Right atrium auricular region (tissue), 2 donors: ENCODE data around the gene SMAD2. TPM values are rescaled to one million over a fixed set of nuclear protein-coding genes. Genes with fewer than 3 reads are reported as not detected.
A peak's percentile ranks its signal among the peaks of the same experiment; 100 is the strongest.

Experiments used
- DNase-seq: peaks from one replicate; pipeline ENCODE4 v3.0.0-alpha.2; 2019; ENCODE audit warnings: low spot score
- H3K27ac ChIP-seq, 2 donors: fragments of 200-600 bp; sonication (generic); 1 replicate in 1 of 2; 2 replicates in 1 of 2; pipeline ENCODE4 v1.5.1; 2016 to 2019
- H3K27me3 ChIP-seq, 2 donors: fragments of 200-600 bp; sonication (generic); one replicate each; pipeline versions ENCODE4 v1.5.1 to v1.6.0; 2017 to 2019
- H3K36me3 ChIP-seq: fragments of 200-600 bp; sonication (generic); one replicate; pipeline ENCODE4 v1.5.1; 2016
- H3K4me1 ChIP-seq, 2 donors: fragments of 200-600 bp; sonication (generic); one replicate each; pipeline versions ENCODE4 v1.5.1 to v1.6.0; 2017 to 2019
- H3K4me3 ChIP-seq, 2 donors: fragments of 200-600 bp; sonication (generic); 1 replicate in 1 of 2; 2 replicates in 1 of 2; pipeline ENCODE4 v1.5.1; 2017 to 2019; ENCODE audit warnings: mild to moderate bottlenecking in 1 of 2, moderate library complexity in 1 of 2
- H3K9me3 ChIP-seq, 2 donors: fragments of 200-600 bp; sonication (generic); one replicate each; pipeline ENCODE4 v1.5.1; 2019
- total RNA-seq, 2 donors: library from RNA; depleted of rRNA; stranded (reverse); fragments of >200 nt; gene quantifications; one replicate each; pipeline ENCODE4 v1.1.0, GENCODE V29; 2016
- TF ChIP-seq, protein P1 (sequence below), 2 donors: fragments of 200-600 bp; sonication (generic); IDR thresholded peaks; one replicate each; pipeline ENCODE4 v1.5.1; 2019; ENCODE audit warnings: antibody characterized with exemption in 2 of 2

Gene SMAD2
- total RNA-seq, 2 donors from 2014 or later: 54.8 to 81.1 TPM

DNA sequence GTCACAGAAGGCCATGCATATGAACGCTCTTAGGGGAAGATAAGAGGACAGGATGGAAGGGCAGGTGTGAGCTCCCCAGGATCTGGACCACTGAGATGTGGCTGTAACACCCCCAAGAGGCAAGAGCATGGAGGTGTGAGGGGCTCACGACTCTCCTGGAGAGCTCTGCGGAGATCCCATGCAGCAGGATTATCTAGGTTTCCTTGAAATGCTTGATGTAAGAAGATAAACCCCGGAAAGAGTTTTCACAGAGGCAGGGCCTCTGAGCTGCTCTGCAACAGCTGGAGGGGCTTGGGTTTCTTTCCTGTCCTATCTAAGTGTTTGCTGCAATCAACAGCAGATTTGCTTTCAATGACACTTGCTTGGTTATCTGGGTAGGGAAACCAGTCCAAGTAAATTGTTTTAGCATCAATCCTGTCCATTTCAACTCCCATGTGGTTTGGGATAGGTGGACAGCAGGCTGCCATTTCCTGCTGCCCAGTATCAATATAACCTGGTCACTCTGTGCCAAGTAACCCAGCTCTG, 138.9 kb downstream of the SMAD2 start:
- Histone ChIP-seq H3K27ac (no peak overlapping the region), H3K27me3 (no peaks in the 10 kb centered on the region), H3K36me3 (no peaks in the 10 kb centered on the region), H3K9me3 (peaks cover 0 to 6% of the 10 kb centered on the region in 2 donors), H3K4me3 (no peak overlapping the region), H3K4me1 (peaks cover 0 to 15% of the 10 kb centered on the region in 2 donors)
- no peak for DNase-seq
- TF ChIP-seq, protein P1, sequence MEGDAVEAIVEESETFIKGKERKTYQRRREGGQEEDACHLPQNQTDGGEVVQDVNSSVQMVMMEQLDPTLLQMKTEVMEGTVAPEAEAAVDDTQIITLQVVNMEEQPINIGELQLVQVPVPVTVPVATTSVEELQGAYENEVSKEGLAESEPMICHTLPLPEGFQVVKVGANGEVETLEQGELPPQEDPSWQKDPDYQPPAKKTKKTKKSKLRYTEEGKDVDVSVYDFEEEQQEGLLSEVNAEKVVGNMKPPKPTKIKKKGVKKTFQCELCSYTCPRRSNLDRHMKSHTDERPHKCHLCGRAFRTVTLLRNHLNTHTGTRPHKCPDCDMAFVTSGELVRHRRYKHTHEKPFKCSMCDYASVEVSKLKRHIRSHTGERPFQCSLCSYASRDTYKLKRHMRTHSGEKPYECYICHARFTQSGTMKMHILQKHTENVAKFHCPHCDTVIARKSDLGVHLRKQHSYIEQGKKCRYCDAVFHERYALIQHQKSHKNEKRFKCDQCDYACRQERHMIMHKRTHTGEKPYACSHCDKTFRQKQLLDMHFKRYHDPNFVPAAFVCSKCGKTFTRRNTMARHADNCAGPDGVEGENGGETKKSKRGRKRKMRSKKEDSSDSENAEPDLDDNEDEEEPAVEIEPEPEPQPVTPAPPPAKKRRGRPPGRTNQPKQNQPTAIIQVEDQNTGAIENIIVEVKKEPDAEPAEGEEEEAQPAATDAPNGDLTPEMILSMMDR (IDR thresholded peaks at IDR 0.05): no peak

DNA sequence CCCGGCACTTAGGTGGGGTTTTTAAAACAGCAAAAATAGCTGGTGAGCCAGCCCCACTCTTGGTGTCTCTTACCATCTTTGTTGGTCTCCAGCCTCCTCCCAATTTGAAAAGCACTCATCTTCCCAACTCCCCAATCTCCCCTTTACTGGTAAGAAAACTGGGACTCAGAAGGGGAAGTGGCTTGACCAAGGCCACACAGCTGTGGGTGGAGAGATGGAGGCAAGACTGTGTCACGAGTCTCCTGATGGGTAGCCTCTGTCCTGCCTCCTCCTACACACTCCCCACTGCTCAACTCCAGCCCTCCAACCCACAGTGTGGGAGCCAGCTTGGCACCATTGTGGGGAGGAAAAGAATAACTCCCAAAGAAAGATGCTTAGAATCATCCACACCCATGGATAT, 140.4 kb downstream of the SMAD2 start:
- Histone ChIP-seq H3K4me3 (no peak overlapping the region), H3K36me3 (no peaks in the 10 kb centered on the region), H3K4me1 (peaks cover 0 to 7% of the 10 kb centered on the region in 2 donors), H3K27ac (no peak overlapping the region), H3K9me3 (peaks cover 0 to 21% of the 10 kb centered on the region in 2 donors), H3K27me3 (no peaks in the 10 kb centered on the region)
- TF ChIP-seq, protein P1 (IDR thresholded peaks at IDR 0.05): no peak
- DNase-seq: peak; percentile 9

DNA sequence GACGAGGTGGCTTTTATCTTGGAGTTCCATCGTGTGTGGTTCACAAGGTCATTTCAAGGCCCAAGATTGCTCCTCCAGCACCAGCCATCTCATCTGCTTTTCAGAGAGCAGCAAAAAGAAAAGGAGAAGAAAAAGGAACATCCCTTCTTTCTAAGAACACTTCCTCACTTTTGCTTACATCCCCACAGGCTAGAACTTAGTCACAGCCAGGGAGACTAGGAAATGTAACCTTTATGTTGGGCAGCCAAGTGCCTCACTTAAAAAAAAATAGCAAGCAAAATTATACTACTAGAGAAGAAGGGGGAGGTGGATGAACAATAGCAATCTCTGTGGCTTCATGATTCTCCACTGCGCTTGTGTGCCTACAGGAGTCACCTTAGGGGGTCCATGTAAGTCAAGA, 141.8 kb downstream of the SMAD2 start:
- no peak overlapping the region for H3K4me3 ChIP-seq
- peak; percentile 7 for DNase-seq
- peaks cover 0 to 35% of the 10 kb centered on the region in 2 donors for H3K9me3 ChIP-seq
- TF ChIP-seq, protein P1 (IDR thresholded peaks at IDR 0.05): no peak
- no peaks in the 10 kb centered on the region for H3K27me3 ChIP-seq
- no peaks in the 10 kb centered on the region for H3K4me1 ChIP-seq
- no peaks in the 10 kb centered on the region for H3K36me3 ChIP-seq
- H3K27ac ChIP-seq: no peak overlapping the region

DNA sequence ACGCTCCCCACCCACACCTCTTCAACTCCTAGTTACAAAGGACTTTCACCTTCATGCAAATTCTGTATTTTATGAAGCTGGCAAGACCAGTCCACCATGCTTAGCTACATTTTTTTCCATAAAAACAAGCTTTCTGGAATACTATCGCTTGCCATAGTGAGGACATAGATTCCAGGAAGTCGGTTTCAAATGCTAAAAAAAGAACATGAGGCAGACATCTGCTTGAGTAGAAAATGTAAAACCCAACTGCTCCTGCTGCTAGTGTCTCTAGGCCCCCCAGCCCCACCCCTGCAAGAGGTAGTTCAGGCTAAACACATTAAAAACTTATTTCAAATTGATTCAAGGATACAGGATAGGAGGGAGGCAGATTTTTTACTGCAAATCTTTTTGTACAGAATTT, 148.9 kb downstream of the SMAD2 start:
- Histone ChIP-seq H3K9me3 (peaks cover 0 to 40% of the 10 kb centered on the region in 2 donors), H3K36me3 (no peaks in the 10 kb centered on the region), H3K27me3 (no peaks in the 10 kb centered on the region), H3K4me3 (no peak overlapping the region), H3K27ac (no peak overlapping the region), H3K4me1 (no peaks in the 10 kb centered on the region)
- TF ChIP-seq, protein P1 (IDR thresholded peaks at IDR 0.05): no peak
- no peak for DNase-seq

DNA sequence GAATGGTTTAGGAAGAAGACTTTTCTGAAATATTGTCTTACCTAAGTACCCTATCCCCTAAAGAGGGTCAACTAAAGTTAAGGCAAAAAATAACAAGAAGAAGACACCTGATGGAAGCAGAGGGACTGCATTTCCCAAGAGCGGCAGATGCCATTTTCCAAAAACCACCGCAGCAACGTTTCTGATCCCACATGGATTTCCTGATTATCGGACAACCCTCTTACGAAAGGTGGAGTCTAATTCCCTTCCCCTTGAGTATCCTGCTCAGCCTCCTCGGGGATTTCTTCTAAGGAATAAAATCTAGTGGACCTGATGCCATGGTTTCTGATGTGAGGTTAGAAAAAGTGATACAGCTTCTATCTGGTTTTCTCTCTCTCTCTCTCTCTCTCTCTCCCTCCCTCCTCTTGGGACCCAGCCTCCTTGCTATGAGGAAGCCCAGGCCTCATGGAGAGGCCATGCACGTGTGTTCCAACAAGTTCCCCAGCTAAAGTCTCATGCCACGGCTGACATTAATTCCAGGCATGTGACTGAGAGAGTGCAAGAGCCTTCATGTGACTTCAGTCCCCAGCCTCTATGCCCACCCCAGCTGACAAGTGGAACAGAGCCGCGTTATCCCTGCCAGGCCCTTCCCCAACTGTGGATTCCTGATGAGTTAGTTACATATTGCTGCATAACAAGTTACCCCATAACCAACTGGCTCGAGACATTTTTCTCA, 150.3 kb downstream of the SMAD2 start:
- TF ChIP-seq, protein P1 (IDR thresholded peaks at IDR 0.05): no peak
- Histone ChIP-seq H3K36me3 (no peaks in the 10 kb centered on the region), H3K27ac (no peak overlapping the region), H3K4me3 (no peak overlapping the region), H3K9me3 (peaks cover 0 to 26% of the 10 kb centered on the region in 2 donors), H3K27me3 (no peaks in the 10 kb centered on the region), H3K4me1 (no peaks in the 10 kb centered on the region)
- no peak for DNase-seq
